Smooth muscle cell (in vitro differentiated cells): ENCODE results near the gene TYRO3. TPM values are rescaled to one million over a fixed set of nuclear protein-coding genes. Genes with fewer than 3 reads are reported as not detected.

Experiments
- DNase-seq: peaks from one replicate; lab custom pipeline; 2025; ENCODE audit not compliant: unreplicated experiment; lab: John Stamatoyannopoulos, UW
- H2AFZ ChIP-seq: fragments of 200-600 bp; sonication (generic); 2 replicates; pipeline ENCODE4 v1.6.0; 2016; ENCODE audit warnings: antibody characterized with exemption, low read depth, mild to moderate bottlenecking
- H3F3A ChIP-seq: fragments of 200-600 bp; sonication (generic); 2 replicates; pipeline ENCODE4 v1.6.0; 2017; ENCODE audit warnings: antibody characterized with exemption, low read depth
- H3K27ac ChIP-seq: fragments of 200-600 bp; sonication (generic); 2 replicates; pipeline ENCODE4 v1.5.1; 2016; ENCODE audit warnings: low read depth, mild to moderate bottlenecking
- H3K27me3 ChIP-seq: fragments of 200-600 bp; sonication (generic); 2 replicates; pipeline ENCODE4 v1.6.1; 2016; ENCODE audit warnings: low read depth, mild to moderate bottlenecking
- H3K36me3 ChIP-seq: fragments of 200-600 bp; sonication (generic); 2 replicates; pipeline ENCODE4 v1.5.1; 2016; ENCODE audit warnings: low read depth
- H3K4me1 ChIP-seq: fragments of 200-600 bp; sonication (generic); 2 replicates; pipeline ENCODE4 v1.5.1; 2016; ENCODE audit warnings: low read depth
- H3K4me2 ChIP-seq: fragments of 200-600 bp; sonication (generic); 2 replicates; pipeline ENCODE4 v1.6.0; 2016; ENCODE audit warnings: mild to moderate bottlenecking
- H3K4me3 ChIP-seq: fragments of 200-600 bp; sonication (generic); 2 replicates; pipeline ENCODE4 v1.5.1; 2016; ENCODE audit warnings: mild to moderate bottlenecking
- H3K79me2 ChIP-seq: fragments of 200-600 bp; sonication (generic); 2 replicates; pipeline ENCODE4 v1.6.0; 2016; ENCODE audit warnings: low read depth, mild to moderate bottlenecking
- H3K9ac ChIP-seq: fragments of 200-600 bp; sonication (generic); 2 replicates; pipeline ENCODE4 v1.6.0; 2016; ENCODE audit warnings: low read depth
- H3K9me3 ChIP-seq: fragments of 200-600 bp; sonication (generic); replicated peaks from 2 replicates; pipeline ENCODE4 v1.5.1; 2016; ENCODE audit warnings: low read depth
- H4K20me1 ChIP-seq: fragments of 200-600 bp; sonication (generic); 2 replicates; pipeline ENCODE4 v1.6.0; 2016; ENCODE audit warnings: low read depth
- CTCF ChIP-seq: fragments of 200-600 bp; sonication (generic); IDR thresholded peaks from 2 replicates; pipeline ENCODE4 v1.5.1; 2017; ENCODE audit warnings: borderline replicate concordance, mild to moderate bottlenecking, antibody characterized with exemption; ENCODE audit not compliant: insufficient read depth, poor library complexity, severe bottlenecking
- WGBS: methylation state at CpG from one replicate; pipeline ENCODE4 v1.1.7; 2016; ENCODE audit warnings: low lambda C conversion rate; 5-methylcytosine and 5-hydroxymethylcytosine counted together
- polyA plus RNA-seq: library from polyadenylated mRNA; unstranded; fragments of >200 nt; fragmentation: Nextera tagmentation; extraction: Ambion mirVana; gene quantifications from 2 replicates; pipeline ENCODE4 v1.2.1, GENCODE V29; 2016
- total RNA-seq: library from RNA; depleted of rRNA; stranded (reverse); fragments of >200 nt; gene quantifications from 2 replicates; pipeline ENCODE4 v1.2.3, GENCODE V29; 2014

Gene TYRO3
- total and polyA plus RNA-seq, 2 experiments from 2014 or later: 11.5 to 20.5 TPM

GRCh38 chr15:41597787-41598186, 38.8 kb downstream of the TYRO3 start:
- H3K4me2 ChIP-seq: no peak overlapping the region
- H4K20me1 ChIP-seq: no peaks in the 10 kb centered on the region
- no peaks in the 10 kb centered on the region for H3K9me3 ChIP-seq
- DNase-seq: no peak
- H3K27me3 ChIP-seq: no peaks in the 10 kb centered on the region
- no peak for TF ChIP-seq CTCF
- 93% methylated on average over 5 of the region's 5 CpGs for WGBS
- no peak overlapping the region for H3K27ac ChIP-seq
- H3K4me1 ChIP-seq: no peaks in the 10 kb centered on the region
- no peaks in the 10 kb centered on the region for H3K79me2 ChIP-seq
- no peaks in the 10 kb centered on the region for H3F3A ChIP-seq
- H2AFZ ChIP-seq: no peak overlapping the region
- H3K36me3 ChIP-seq: no peaks in the 10 kb centered on the region
- no peak overlapping the region for H3K4me3 ChIP-seq
- H3K9ac ChIP-seq: no peak overlapping the region

GRCh38 chr15:41599061-41599460, 40.0 kb downstream of the TYRO3 start:
- Histone ChIP-seq H3K4me3 (no peak overlapping the region), H3K27ac (no peak overlapping the region), H2AFZ (no peak overlapping the region), H3K36me3 (no peaks in the 10 kb centered on the region), H3F3A (no peaks in the 10 kb centered on the region), H3K79me2 (no peaks in the 10 kb centered on the region), H4K20me1 (no peaks in the 10 kb centered on the region), H3K9me3 (no peaks in the 10 kb centered on the region), H3K27me3 (no peaks in the 10 kb centered on the region), H3K4me1 (peaks cover 4% of the 10 kb centered on the region), H3K4me2 (no peak overlapping the region), H3K9ac (no peak overlapping the region)
- WGBS: 95% methylated on average over 1 of the region's 1 CpG
- no peak for DNase-seq
- no peak for TF ChIP-seq CTCF

- H3K79me2 ChIP-seq: no peaks in the 10 kb centered on the region
- H3K9me3 ChIP-seq: no peaks in the 10 kb centered on the region
- WGBS: 66% methylated on average over 6 of the region's 6 CpGs
- H3K4me3 ChIP-seq: no peak overlapping the region
- H3K9ac ChIP-seq: no peak overlapping the region
- TF ChIP-seq CTCF: no peak
- peak overlapping the region; percentile 1 for H2AFZ ChIP-seq
- no peaks in the 10 kb centered on the region for H4K20me1 ChIP-seq
- no peak for DNase-seq
- H3K4me2 ChIP-seq: no peak overlapping the region
- no peaks in the 10 kb centered on the region for H3K27me3 ChIP-seq
- no peak overlapping the region for H3K27ac ChIP-seq
- peaks cover 11% of the 10 kb centered on the region for H3K4me1 ChIP-seq
- H3F3A ChIP-seq: no peaks in the 10 kb centered on the region
- H3K36me3 ChIP-seq: no peaks in the 10 kb centered on the region
These were observed 44.5 kb downstream of the TYRO3 start for GRCh38 chr15:41603411-41603935.
